ENCODE results near the gene FMNL3.

FMNL3 gene

GRCh38 chr12:49674318-49674981, 32.8 kb downstream of the FMNL3 start:
- DNase-seq, result no peak

- DNase-seq, result no peak
Observed at GRCh38 chr12:49673446-49674317, 33.5 kb downstream of the FMNL3 start.

GRCh38 chr12:49672301-49673217, 34.6 kb downstream of the FMNL3 start:
- DNase-seq, result no peak

- DNase-seq, result peak in 2 of 4 experiments; percentile 18 to 28
Observed at GRCh38 chr12:49671031-49671765, 36.0 kb downstream of the FMNL3 start.

GRCh38 chr12:49669796-49670195, 37.4 kb downstream of the FMNL3 start:
- DNase-seq, result no peak

GRCh38 chr12:49667325-49668090, 39.7 kb downstream of the FMNL3 start:
- no peak for DNase-seq

GRCh38 chr12:49666176-49666575, 41.0 kb downstream of the FMNL3 start:
- no peak for DNase-seq

- DNase-seq, result no peak
Observed at GRCh38 chr12:49665384-49665783, 41.8 kb downstream of the FMNL3 start.

GRCh38 chr12:49664591-49665239, 42.5 kb downstream of the FMNL3 start:
- no peak for DNase-seq

- DNase-seq, result no peak
Observed at GRCh38 chr12:49664167-49664566, 43.0 kb downstream of the FMNL3 start.

- peak; percentile 16 to 63 (median 39) for DNase-seq
Observed at GRCh38 chr12:49662998-49663843, 44.0 kb downstream of the FMNL3 start.

- no peak for DNase-seq
Observed at GRCh38 chr12:49661746-49662145, 45.5 kb downstream of the FMNL3 start.

- DNase-seq, result no peak
Observed at GRCh38 chr12:49661191-49661590, 46.0 kb downstream of the FMNL3 start.

GRCh38 chr12:49659753-49660152, 47.5 kb downstream of the FMNL3 start:
- no peak for DNase-seq

GRCh38 chr12:49658276-49658675, 48.9 kb downstream of the FMNL3 start:
- DNase-seq, result no peak

- DNase-seq, result no peak
Observed at GRCh38 chr12:49655595-49656236, 51.5 kb downstream of the FMNL3 start.

- DNase-seq, result no peak
Observed at GRCh38 chr12:49654715-49655114, 52.5 kb downstream of the FMNL3 start.

- no peak for DNase-seq
Observed at GRCh38 chr12:49652921-49653520, 54.2 kb downstream of the FMNL3 start.

GRCh38 chr12:49651855-49652254, 55.4 kb downstream of the FMNL3 start:
- DNase-seq, result no peak
